ENCODE results near the gene TUBB4A.

TUBB4A gene

GRCh38 chr19:6465006-6465405 is 37.1 kb downstream of the TUBB4A start:
- H3K4me3 ChIP-seq (ENCODE audit: low read depth, low read length), result no peak overlapping the region
- no peak for TF ChIP-seq CTCF (IDR thresholded peaks at IDR 0.05; ENCODE audit: low read depth, low read length)

DNA sequence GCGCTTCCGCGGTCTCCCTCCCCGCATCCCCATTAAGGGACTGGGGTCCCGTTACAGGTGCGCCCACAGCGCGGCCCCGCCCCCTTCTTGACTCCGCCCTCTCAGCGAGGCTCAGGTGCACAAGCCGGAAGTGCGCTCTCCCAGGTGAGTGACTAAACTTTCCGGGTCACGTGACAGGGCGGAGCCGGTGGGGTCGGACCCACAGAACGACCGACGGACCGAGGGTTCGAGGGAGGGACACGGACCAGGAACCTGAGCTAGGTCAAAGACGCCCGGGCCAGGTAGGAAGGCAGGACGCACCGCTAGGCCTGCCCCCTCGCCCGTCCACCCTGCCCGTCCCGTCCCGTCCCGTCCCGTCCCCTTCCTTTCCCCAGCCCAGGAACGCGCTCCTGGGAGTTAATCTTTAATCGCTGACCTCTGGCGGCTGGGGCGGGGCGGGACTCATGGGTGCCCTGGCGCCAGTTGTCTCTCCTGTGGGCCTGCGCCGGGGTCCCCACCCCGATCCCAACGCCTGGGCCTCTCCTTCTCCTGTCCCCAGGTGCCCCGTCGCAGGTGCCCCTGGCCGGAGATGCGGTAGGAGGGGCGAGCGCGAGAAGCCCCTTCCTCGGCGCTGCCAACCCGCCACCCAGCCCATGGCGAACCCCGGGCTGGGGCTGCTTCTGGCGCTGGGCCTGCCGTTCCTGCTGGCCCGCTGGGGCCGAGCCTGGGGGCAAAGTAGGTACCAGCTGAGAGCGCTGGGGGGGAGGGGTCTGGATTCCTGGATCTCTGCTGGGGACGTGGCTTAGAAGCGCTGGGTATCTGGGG is 37.8 kb downstream of the TUBB4A start, which contains the start of gene CRB3:
Gene CRB3 (plus strand): TSS at position 202 of the 804 bp plus-strand sequence. CDS start 431 bp downstream, at position 633.
- TF ChIP-seq CTCF (IDR thresholded peaks at IDR 0.05; ENCODE audit: low read depth, low read length), result no peak
- no peak within 1 kb of the TSS for H3K4me3 ChIP-seq (ENCODE audit: low read depth, low read length)

DNA sequence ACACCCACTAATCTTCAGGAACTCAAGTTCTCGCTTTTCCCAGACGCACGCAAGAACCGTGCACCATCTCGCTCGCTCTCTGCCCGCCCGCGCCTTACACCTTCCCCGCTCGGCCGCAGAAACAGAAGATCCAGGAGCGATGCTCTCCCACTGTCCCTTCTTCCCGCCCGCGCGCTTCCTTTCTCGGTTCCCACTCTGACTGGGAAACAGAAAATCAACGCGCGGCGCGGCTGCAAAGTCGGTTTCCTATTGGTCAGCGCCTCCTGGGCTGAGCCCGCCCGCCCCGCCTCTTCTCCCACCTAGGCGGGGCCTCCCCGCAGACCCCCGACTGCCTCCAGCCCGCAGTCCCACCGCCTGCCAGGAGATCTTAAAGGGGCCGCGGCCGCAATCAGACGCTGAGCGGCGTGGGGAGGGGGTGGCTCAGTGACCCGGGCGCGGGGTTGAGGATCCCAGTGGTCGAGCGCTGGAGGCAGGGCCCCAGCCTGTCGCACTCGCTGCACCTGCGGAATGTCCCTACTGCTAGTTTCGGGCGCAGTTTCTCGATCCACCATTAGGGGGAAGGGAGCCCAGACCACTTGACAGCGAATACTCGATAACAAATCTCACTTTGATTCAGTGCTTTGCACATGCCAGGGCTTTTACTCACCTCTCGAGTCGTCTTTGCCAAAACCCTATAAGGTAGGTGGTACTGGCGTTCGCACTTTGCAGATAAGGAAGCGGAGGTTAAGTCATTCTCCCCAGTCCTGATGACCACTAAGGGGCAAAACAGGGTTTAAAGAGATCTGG is 41.8 kb downstream of the TUBB4A start:
- peak; percentile 46 for TF ChIP-seq CTCF (IDR thresholded peaks at IDR 0.05; ENCODE audit: low read depth, low read length)
- peak overlapping the region; percentile 69 for H3K4me3 ChIP-seq (ENCODE audit: low read depth, low read length)

DNA sequence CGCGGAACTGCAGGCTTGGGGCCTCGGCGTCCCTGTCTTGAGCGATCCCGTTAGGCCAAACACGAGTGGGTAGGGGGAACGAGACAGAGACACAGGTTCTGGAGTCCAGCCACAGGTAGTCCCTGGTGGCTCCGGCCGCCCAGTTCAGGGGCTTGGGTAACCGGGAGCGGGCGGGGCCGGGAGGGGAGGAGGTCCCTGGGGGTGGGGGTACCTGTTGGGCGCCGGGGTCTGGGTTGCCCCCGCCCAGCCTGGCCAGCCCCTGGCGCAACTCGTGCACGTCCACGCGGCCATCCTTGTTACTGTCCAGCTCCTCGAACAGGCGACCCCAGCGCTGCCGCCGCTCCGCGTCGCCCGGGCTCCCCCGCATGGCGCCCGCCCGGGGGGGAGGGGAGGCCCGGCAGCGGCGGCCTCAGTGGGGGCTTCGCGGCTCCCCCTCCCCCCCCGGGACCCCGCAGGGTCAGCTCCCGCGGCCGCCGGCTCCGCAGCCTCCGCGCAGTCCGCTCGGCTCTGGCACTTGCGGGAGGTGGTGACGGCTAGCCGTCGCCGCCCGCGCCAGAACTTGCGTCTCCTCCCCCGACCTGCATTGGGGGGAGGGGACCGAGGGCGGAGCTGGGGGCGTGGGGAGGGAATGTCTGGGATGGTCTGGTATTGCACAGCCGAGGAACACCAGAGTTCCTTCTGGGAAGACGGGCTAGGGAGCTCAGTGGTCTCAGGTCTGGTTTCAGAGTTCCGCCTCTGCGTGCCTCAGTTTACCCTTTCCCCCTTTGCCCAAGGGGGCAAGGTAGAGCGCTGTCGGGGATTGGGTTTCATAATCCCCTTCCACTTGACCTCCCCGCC is 42.6 kb downstream of the TUBB4A start, which contains the start of gene SLC25A23:
Gene SLC25A23 (minus strand): TSS at position 531 of the 837 bp plus-strand sequence. CDS start 164 bp downstream, at position 367.
- no peak for TF ChIP-seq CTCF (IDR thresholded peaks at IDR 0.05; ENCODE audit: low read depth, low read length)
- H3K4me3 ChIP-seq (ENCODE audit: low read depth, low read length), result peak within 1 kb of the TSS; percentile 69

- H3K4me3 ChIP-seq (ENCODE audit: low read depth, low read length), result peak overlapping the region; percentile 69
- no peak for TF ChIP-seq CTCF (IDR thresholded peaks at IDR 0.05; ENCODE audit: low read depth, low read length)
Measured at GRCh38 chr19:6458695-6459261, 43.3 kb downstream of the TUBB4A start.

DNA sequence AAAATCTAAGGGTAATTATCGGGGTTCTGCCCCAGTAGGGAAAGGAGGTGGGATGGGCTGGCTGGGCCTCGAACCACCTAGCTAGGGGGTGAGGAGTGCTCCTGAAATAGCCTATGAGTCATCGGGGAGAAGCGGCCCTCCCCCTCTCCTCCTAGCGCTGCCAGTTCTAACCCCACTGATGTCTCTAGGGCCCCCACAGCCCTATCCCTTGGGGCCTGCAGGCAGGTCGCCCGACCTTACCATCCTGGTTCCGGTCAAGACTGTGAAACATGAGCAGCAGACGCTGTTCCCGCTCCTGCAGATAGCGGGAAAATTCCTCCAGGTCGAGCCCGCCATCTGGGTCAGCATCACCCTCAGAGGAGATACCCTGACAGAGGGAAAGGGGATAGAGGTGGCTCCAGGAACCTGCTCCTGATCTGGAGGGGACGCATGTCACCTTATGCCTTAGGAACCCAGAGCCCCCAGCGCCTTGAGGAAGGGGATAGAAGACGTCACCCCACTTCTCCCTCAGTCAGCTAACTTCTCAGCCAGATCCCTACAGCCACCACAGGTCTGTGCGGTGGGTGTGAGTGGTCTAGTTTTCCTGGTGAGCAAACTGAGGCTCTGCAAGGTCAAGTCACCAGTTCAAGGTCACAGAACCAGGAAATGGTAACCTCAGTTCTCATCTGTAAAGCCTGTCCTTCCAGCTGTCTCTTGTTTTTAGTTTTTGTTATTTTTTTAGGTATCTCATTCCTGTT is 44.0 kb downstream of the TUBB4A start:
- H3K4me3 ChIP-seq (ENCODE audit: low read depth, low read length), result no peak overlapping the region
- TF ChIP-seq CTCF (IDR thresholded peaks at IDR 0.05; ENCODE audit: low read depth, low read length), result no peak

Measured in WI38 (cell line).